ENCODE data around the gene MAP7D1. TPM values are rescaled to one million over a fixed set of nuclear protein-coding genes. Genes with fewer than 3 reads are reported as not detected.

Gene MAP7D1
- total and polyA plus RNA-seq, 2 donors from 2014 or later: 47.5 to 78.7 TPM

GRCh38 chr1:36208978-36209703 lies 53.2 kb downstream of the MAP7D1 start:
- no peaks in the 10 kb centered on the region for H3K36me3 ChIP-seq (ENCODE audit: control insufficient read depth in 2 of 3, insufficient read depth in 3 of 3, low read length in 3 of 3)
- H3K9me3 ChIP-seq (ENCODE audit: control insufficient read depth in 2 of 3, insufficient read depth in 1 of 3, low read length in 3 of 3): no peaks in the 10 kb centered on the region
- H3K27ac ChIP-seq (ENCODE audit: low read depth in 2 of 2, low read length in 2 of 2): no peak overlapping the region
- intact Hi-C loops (cut with DNase I): no loop called here
- no peaks in the 10 kb centered on the region for H3K27me3 ChIP-seq (ENCODE audit: control insufficient read depth, insufficient read depth, low read length)
- DNase-seq (no peak), FAIRE-seq (no peak)
- TF ChIP-seq, protein P1, sequence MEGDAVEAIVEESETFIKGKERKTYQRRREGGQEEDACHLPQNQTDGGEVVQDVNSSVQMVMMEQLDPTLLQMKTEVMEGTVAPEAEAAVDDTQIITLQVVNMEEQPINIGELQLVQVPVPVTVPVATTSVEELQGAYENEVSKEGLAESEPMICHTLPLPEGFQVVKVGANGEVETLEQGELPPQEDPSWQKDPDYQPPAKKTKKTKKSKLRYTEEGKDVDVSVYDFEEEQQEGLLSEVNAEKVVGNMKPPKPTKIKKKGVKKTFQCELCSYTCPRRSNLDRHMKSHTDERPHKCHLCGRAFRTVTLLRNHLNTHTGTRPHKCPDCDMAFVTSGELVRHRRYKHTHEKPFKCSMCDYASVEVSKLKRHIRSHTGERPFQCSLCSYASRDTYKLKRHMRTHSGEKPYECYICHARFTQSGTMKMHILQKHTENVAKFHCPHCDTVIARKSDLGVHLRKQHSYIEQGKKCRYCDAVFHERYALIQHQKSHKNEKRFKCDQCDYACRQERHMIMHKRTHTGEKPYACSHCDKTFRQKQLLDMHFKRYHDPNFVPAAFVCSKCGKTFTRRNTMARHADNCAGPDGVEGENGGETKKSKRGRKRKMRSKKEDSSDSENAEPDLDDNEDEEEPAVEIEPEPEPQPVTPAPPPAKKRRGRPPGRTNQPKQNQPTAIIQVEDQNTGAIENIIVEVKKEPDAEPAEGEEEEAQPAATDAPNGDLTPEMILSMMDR (IDR thresholded peaks at IDR 0.05; ENCODE audit: borderline replicate concordance, extremely low read depth, insufficient read depth): no peak
- no peak overlapping the region for H3K9ac ChIP-seq (ENCODE audit: low read length in 3 of 3)
- peaks cover 0 to 2% (median 0%) of the 10 kb centered on the region in 3 donors for H3K4me1 ChIP-seq (ENCODE audit: control insufficient read depth in 2 of 3, insufficient read depth in 2 of 3, low read depth in 1 of 3, low read length in 3 of 3)
- H3K4me3 ChIP-seq (ENCODE audit: low read length in 3 of 3): no peak overlapping the region

GRCh38 chr1:36211307-36211706 lies 55.3 kb downstream of the MAP7D1 start:
- DNase-seq: no peak
- no peak for FAIRE-seq
- Histone ChIP-seq H3K9ac (ENCODE audit: low read length in 3 of 3) (no peak overlapping the region), H3K36me3 (ENCODE audit: control insufficient read depth in 2 of 3, insufficient read depth in 3 of 3, low read length in 3 of 3) (no peaks in the 10 kb centered on the region), H3K4me1 (ENCODE audit: control insufficient read depth in 2 of 3, insufficient read depth in 2 of 3, low read depth in 1 of 3, low read length in 3 of 3) (peaks cover 0 to 2% (median 0%) of the 10 kb centered on the region in 3 donors), H3K27me3 (ENCODE audit: control insufficient read depth, insufficient read depth, low read length) (no peaks in the 10 kb centered on the region), H3K9me3 (ENCODE audit: control insufficient read depth in 2 of 3, insufficient read depth in 1 of 3, low read length in 3 of 3) (no peaks in the 10 kb centered on the region), H3K4me3 (ENCODE audit: low read length in 3 of 3) (no peak overlapping the region), H3K27ac (ENCODE audit: low read depth in 2 of 2, low read length in 2 of 2) (no peak overlapping the region)
- intact Hi-C loops (cut with DNase I): no loop called here
- TF ChIP-seq, protein P1 (IDR thresholded peaks at IDR 0.05; ENCODE audit: borderline replicate concordance, extremely low read depth, insufficient read depth): no peak

GRCh38 chr1:36211841-36212240 lies 55.9 kb downstream of the MAP7D1 start:
- Histone ChIP-seq H3K36me3 (ENCODE audit: control insufficient read depth in 2 of 3, insufficient read depth in 3 of 3, low read length in 3 of 3) (no peaks in the 10 kb centered on the region), H3K9me3 (ENCODE audit: control insufficient read depth in 2 of 3, insufficient read depth in 1 of 3, low read length in 3 of 3) (no peaks in the 10 kb centered on the region), H3K9ac (ENCODE audit: low read length in 3 of 3) (no peak overlapping the region), H3K27me3 (ENCODE audit: control insufficient read depth, insufficient read depth, low read length) (no peaks in the 10 kb centered on the region), H3K4me3 (ENCODE audit: low read length in 3 of 3) (no peak overlapping the region), H3K4me1 (ENCODE audit: control insufficient read depth in 2 of 3, insufficient read depth in 2 of 3, low read depth in 1 of 3, low read length in 3 of 3) (peaks cover 0 to 2% (median 0%) of the 10 kb centered on the region in 3 donors), H3K27ac (ENCODE audit: low read depth in 2 of 2, low read length in 2 of 2) (no peak overlapping the region)
- FAIRE-seq (no peak), DNase-seq (no peak)
- TF ChIP-seq, protein P1 (IDR thresholded peaks at IDR 0.05; ENCODE audit: borderline replicate concordance, extremely low read depth, insufficient read depth): no peak
- intact Hi-C loops (cut with DNase I): no loop called here
